GM19467 (cell line): ENCODE data around the gene KIF24.
"Not testable (repeated sequence)": the region's sequence is repeated elsewhere in the genome, so short reads cannot be mapped to it uniquely, and the experiment has no call there.

Experiments used
- ATAC-seq: cut with Tn5 transposase; IDR thresholded peaks from one replicate; pipeline ENCODE4 v1.9.1; 2021; ENCODE audit warnings: mild to moderate bottlenecking, moderate library complexity; ENCODE audit not compliant: unreplicated experiment

KIF24 gene

GRCh38 chr9:34328500-34328986 lies 525 bp downstream of the KIF24 start:
- no peak for ATAC-seq

DNA sequence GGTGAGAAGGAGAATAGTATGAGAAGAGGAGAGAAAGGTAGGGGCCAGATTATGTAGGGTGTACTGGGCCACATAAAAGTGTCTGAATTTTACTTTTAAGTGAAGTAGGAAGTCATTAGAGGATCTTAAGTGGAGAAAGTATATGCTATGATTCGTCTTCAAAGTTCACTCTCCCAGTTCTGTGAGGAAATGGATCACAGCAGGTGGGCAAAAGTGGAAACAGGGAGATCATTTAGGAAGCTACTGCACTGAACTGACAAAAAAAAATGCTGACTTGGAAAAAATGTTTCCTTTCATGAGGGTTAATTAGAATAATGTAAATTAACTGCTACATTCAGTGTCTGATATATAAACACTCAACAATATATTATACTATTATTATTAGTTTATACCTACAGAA lies 2.4 kb downstream of the KIF24 start:
- no peak for ATAC-seq

GRCh38 chr9:34322899-34323591 lies 6.0 kb downstream of the KIF24 start:
- ATAC-seq = no peak

DNA sequence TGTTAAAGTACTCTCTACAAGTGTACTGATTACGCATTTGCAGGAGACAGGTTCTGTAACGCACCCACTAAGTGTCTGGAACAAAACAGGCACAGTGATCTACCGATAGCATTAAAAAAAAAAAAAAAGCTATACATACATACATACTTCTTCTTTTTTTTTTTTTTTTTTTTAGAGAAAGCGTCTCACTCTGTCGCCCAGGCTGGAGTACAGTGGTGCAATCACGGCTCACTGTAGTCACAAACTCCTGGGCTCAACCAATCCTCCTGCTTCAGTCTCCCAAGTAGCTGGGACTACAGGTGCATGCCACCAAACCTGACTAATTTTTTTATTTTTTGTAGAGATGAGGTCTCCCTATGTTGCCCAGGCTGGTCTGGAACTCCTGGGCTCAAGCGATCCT lies 7.6 kb downstream of the KIF24 start:
- ATAC-seq = no peak

- no peak for ATAC-seq
These were observed 10.8 kb downstream of the KIF24 start for GRCh38 chr9:34318163-34318790.

- ATAC-seq = no peak
These were observed 11.6 kb downstream of the KIF24 start for GRCh38 chr9:34317436-34317835.

- ATAC-seq = no peak
These were observed 17.4 kb downstream of the KIF24 start for GRCh38 chr9:34311499-34312185.

- no peak for ATAC-seq
These were observed 18.9 kb downstream of the KIF24 start for GRCh38 chr9:34310215-34310614.

DNA sequence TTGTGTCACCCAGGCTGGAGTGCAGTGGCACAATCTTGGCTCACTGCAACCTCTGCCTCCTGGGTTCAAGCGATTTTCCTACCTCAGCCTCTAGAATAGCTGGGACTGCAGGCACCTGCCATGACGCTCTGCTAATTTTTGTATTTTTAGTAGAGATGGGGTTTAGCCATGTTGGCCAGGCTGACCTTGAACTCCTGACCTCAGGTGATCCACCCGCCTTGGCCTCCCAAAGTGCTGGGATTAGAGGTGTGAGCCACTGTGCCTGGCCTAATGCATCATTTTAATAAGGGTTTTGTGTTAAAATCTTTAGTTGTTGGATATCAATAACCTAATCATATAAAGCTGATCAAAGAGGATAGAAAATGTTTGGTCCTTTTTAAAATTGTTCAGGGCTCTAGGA lies 20.8 kb downstream of the KIF24 start:
- not testable (repeated sequence) for ATAC-seq

DNA sequence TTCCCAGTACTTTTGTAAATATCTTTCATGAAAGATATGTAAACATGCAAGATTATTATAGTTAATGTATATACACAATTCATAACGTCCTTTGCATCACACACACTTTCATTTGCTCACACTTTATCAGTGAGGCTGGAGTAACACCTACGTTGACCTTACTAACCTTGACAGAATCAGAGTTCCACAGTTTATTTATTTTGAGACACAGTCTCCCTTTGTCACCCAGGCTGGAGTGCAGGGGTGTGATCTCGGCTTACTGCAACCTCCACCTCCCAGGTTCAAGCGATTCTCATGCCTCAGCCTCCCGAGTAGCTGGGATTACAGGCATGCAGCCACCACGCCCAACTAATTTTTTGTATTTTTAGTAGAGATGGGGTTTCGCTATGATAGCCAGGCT lies 28.0 kb downstream of the KIF24 start:
- not testable (repeated sequence) for ATAC-seq

DNA sequence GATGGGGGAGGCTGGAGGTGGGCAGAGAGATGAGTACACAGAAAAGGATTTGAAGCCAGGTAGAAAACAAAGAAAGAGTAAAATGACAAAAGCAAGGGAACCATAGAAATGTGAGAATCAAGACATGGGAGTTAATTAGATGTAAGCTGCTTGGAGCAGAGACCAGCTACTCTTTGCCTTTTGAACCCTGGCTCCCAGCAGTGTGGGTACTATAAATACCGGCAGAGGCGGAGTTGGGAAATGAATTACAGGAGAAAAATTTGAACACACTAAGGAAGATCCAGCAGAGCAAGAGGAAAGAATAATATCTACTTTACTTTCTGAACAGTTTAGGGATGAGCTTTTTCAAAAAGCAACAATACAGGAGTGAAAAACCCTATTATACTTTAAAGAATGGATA lies 36.5 kb downstream of the KIF24 start:
- ATAC-seq = no peak

DNA sequence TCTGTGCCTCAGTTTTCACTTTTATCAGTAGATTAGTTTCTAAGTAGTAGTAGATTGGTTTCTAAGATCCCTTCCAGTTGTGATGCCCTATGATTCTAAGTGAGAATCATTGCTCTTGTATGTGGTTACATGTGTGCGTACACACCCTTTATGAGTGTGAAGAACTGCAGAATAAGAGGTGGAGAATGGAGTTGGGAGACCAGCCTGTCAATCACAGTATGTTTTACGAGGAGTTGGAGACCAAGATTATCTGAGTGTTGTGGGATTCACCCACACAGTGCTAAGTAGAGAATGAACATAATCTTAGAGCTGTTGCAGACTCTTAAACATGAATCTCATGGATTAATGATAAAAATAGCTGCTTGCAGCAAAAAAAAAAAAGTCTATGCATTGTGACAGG lies 37.6 kb downstream of the KIF24 start:
- no peak for ATAC-seq

DNA sequence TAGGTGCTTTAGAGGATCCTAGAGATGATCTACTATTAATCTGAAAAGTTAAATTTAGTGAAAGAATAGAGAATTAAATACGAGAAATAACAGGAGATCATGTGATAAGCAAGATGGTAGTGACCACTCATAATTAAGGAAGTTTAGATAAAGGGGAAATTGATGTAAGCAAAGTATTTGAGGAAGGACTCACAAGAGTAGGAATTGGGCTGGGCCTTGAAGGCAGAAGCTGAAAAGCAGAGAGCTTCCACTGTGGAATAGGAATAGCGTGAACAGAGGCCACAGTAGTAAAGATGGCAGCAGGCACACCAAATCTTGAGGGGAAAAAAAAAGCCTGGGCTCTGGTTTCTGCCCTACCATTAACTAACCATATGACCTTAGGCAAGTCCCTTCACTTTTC lies 38.0 kb downstream of the KIF24 start:
- ATAC-seq = no peak

DNA sequence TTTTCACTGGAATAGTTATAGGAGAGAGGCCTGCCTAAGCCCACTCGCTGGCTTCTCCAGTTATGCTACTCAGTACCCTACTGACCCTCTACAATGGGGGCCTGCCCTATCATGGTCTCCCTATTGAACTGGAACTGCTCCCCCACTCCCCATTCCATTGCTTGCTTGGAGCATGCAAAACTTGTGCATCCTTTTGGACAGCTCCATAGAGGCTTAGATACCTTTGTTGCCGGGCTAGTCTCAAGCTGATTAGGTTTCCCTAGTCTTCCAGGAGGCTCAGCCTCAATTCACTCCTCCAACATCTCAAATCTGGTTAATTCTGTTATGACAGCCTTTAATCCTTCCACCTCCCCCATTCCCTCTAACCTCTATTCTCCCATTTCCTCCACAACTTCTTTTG lies 39.9 kb downstream of the KIF24 start:
- no peak for ATAC-seq

DNA sequence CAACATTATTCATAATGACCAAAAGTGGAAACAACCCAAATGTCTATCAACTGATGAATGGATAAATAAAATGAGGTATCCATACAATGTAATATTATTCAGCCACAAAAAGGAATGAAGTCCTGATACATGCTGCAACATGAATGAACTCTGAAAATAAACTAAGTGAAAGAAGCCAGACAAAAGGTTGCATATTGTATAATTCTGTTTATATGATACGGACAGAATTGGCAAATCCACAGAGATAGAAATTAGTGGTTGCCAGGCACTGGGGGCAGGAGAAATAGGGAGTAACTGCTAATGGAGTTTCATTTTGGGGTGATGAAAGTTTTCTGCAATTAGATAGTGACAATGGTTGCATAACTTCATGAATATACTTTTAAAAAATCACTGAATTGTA lies 47.0 kb downstream of the KIF24 start:
- no peak for ATAC-seq

DNA sequence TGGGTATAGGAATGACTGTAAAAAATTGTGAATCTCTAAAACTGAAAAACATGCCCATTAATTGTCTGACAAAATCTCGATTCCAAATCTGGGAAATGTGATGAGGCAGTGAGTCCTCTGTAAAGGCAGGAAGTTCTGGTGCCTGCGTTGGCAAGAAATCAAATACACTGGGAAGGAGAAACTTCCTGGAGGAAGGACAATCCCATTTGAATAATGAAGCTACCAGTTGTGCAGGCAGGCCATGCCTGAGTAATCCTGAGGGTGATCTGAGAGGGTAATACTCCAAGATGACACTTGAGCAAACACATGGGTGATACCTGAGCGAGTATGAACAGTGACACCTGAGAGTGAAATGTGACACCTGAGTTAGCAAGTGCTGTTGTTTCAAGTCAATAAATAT lies 49.7 kb downstream of the KIF24 start:
- no peak for ATAC-seq
